ENCODE data around the gene IQCH.

DNA sequence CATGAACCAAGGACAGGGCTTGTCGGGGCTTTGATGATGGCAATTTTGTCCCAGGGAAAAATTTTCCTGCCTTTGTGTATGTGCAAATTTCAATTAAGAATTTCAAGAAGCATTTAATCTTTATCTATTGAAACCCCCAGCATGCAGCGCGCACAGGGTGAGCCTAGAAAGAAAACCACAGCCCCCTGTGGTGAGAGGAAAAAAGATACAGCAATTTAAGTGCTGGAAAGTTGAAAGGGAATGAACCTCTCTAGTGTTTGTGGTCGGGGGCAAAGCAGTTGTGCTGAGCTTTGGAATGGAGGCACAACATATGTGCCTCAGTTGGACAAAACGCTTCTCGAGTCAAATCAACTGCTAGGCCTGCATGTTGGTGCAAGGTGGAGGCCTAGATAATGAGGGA, 154.6 kb downstream of the IQCH start:
- no peak for TF ChIP-seq POLR2A (IDR thresholded peaks at IDR 0.05)
- TF ChIP-seq, protein P1, sequence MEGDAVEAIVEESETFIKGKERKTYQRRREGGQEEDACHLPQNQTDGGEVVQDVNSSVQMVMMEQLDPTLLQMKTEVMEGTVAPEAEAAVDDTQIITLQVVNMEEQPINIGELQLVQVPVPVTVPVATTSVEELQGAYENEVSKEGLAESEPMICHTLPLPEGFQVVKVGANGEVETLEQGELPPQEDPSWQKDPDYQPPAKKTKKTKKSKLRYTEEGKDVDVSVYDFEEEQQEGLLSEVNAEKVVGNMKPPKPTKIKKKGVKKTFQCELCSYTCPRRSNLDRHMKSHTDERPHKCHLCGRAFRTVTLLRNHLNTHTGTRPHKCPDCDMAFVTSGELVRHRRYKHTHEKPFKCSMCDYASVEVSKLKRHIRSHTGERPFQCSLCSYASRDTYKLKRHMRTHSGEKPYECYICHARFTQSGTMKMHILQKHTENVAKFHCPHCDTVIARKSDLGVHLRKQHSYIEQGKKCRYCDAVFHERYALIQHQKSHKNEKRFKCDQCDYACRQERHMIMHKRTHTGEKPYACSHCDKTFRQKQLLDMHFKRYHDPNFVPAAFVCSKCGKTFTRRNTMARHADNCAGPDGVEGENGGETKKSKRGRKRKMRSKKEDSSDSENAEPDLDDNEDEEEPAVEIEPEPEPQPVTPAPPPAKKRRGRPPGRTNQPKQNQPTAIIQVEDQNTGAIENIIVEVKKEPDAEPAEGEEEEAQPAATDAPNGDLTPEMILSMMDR (IDR thresholded peaks at IDR 0.05) = no peak

All from thyroid gland (tissue), 4 donors.